22Rv1 (cell line): ENCODE measurements around the gene OSTF1.

Experiments
- ZFX ChIP-seq: fragments of 450-650 bp; IDR thresholded peaks from 2 replicates; pipeline ENCODE4 v1.6.1; 2017; ENCODE audit warnings: antibody characterized with exemption, borderline replicate concordance
- TF ChIP-seq, protein P1 (sequence below): fragments of 450-650 bp; IDR thresholded peaks from 2 replicates; pipeline ENCODE4 v1.5.1; 2017; ENCODE audit warnings: mild to moderate bottlenecking

DNA sequence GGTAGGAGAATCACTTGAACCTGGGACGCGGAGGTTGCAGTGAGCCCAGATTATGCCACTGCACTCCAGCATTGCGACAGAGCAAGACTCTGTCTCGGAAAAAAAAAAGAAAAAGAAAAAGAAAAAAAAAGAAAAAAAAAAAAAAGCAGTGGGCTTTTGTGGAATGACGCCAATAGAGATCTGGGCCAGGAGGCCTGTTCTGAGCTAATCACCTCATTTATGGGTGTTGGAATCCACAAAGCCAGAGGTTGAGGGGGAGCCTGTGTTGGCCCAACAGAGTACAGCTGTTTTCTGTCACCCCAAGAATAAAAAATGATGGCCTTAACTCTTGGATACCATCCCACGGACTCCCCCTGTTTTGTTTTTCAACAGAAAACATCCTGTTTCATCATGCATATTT lies 18.5 kb downstream of the OSTF1 start:
- TF ChIP-seq, protein P1, sequence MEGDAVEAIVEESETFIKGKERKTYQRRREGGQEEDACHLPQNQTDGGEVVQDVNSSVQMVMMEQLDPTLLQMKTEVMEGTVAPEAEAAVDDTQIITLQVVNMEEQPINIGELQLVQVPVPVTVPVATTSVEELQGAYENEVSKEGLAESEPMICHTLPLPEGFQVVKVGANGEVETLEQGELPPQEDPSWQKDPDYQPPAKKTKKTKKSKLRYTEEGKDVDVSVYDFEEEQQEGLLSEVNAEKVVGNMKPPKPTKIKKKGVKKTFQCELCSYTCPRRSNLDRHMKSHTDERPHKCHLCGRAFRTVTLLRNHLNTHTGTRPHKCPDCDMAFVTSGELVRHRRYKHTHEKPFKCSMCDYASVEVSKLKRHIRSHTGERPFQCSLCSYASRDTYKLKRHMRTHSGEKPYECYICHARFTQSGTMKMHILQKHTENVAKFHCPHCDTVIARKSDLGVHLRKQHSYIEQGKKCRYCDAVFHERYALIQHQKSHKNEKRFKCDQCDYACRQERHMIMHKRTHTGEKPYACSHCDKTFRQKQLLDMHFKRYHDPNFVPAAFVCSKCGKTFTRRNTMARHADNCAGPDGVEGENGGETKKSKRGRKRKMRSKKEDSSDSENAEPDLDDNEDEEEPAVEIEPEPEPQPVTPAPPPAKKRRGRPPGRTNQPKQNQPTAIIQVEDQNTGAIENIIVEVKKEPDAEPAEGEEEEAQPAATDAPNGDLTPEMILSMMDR: no peak
- no peak for TF ChIP-seq ZFX
